ENCODE results near the gene RPL41. TPM values are rescaled to one million over a fixed set of nuclear protein-coding genes. Genes with fewer than 3 reads are reported as not detected.

The RPL41 gene
- total and polyA plus RNA-seq, 9 of the 15 experiments (the other 6 are each of a cell fraction or from before 2014, with no cell fraction given), result 3,403 to 11,276 (median 5,604) TPM

DNA sequence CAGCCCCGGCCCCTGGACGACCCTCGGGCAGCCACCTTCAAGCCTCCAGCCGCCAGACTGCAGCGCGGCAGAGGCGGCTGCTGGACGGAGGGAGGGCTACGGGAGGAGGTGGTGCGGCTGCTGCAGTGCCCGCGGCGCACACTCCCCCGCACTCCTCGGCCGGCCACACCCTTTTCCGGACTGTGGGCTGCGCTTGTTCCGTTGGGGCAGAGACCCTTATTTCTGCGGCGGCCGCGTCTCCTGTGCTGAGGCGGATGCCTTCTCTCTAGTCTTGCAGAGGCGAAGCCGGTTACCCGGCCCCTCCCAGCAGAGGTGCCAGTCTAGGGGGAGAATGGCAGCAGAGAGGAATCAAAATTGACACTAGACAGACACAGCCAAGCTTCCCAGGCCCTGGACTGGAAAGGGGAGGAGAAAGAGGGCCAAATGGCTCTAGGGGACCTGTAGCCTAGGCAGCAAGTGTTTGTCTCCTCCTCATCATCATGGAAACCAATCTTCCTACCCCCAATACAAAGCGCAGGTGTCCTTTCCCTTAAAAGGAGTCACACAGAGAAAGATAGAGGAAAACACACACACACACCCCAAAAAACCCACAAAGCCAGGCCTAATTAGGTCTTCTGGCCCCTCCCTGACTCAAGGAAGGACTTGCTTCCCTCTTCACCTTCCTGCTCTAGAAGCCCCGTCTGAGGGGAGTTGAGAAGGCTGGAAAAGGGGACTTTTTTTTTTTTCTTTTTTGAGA is 12.9 kb downstream of the RPL41 start (continued):
- peak in 1 of 2 experiments; percentile 89; a peak in 1 of 4 replicates for TF ChIP-seq SIN3A (IDR thresholded peaks at IDR 0.05; ENCODE audit: borderline replicate concordance in 2 of 2, control insufficient read depth in 1 of 2, low read depth in 2 of 2, low read length in 2 of 2)
- peak; percentile 15 for TF ChIP-seq BRD9 (IDR thresholded peaks at IDR 0.05; ENCODE audit: low read depth, partially characterized antibody)
- peak; percentile 88; the same call in 1 of the 2 replicates for TF ChIP-seq RNF2 (IDR thresholded peaks at IDR 0.05)
- peak; percentile 38 for TF ChIP-seq E2F8 (IDR thresholded peaks at IDR 0.05; ENCODE audit: low read depth, partially characterized antibody)
- TF ChIP-seq MXI1 (IDR thresholded peaks at IDR 0.05; ENCODE audit: low read depth, low read length), result no peak
- TF ChIP-seq PHF8 (IDR thresholded peaks at IDR 0.05; ENCODE audit: borderline replicate concordance, low read length), result no peak
- TF ChIP-seq NFYB (IDR thresholded peaks at IDR 0.05; ENCODE audit: extremely low read depth, insufficient read length), result no peak
- no peak for TF ChIP-seq ZBED1 (IDR thresholded peaks at IDR 0.05)
- peak; percentile 73 for TF ChIP-seq KLF16 (IDR thresholded peaks at IDR 0.05)
- no peak for TF ChIP-seq MITF (IDR thresholded peaks at IDR 0.05)
- TF ChIP-seq, protein P1, sequence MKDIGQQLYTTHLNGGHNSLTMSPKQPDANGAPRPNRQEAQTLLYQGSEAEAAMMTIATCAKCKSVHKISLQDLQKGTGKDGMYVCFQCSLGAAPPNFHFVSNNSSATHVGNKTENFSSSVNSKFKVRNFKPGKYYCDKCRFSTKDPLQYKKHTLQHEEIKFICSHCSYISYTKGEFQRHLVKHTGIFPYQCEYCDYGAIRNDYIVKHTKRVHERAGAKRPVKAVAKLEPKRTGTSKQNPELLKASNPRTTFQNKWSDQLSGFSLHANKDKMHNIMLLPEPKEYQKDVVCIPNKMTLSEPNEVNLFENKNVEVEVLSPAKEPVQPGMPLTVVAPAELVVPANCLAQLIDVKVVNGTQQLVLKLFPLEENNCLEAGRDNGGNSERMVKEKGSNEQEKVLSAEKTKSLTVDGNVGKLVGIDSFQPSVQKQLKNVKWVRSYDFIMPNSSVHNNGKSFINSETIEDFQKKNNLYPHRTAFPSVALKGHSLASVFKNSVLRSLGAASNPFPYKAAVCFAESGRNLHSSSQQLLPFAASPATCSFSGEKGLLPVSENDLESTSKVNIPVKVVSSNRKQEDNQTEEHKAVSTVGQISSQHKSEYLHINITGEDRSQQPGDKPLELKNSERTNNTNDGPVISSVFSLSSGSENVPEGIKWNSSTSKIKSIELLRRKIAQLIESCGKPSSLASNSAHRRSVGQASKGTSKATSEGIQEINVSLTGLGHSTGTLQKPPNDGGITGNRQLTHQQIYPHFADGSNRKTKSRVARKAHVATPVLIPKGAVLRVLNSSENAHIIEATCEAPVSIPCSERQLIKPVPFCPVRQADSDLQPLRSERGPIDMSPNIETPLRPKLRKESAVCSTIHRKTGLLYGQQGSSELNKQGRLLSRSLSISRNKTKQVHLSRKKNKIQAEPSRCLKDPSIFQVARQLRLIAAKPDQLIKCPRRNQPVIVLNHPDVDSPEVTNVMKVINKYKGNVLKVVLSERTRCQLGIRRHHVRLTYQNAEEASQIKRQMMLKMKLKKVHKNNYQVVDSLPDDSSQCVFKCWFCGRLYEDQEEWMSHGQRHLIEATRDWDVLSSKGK (CRISPR knock-in tag; IDR thresholded peaks at IDR 0.05), result no peak
- TF ChIP-seq ZC3H4 (CRISPR knock-in tag; IDR thresholded peaks at IDR 0.05; ENCODE audit: borderline replicate concordance), result no peak; the same call in 1 of the 2 replicates
- peak; percentile 37; the same call in 1 of the 2 replicates for TF ChIP-seq RB1 (IDR thresholded peaks at IDR 0.05; ENCODE audit: low read depth)
- no peak; the same call in 1 of the 2 replicates for TF ChIP-seq ZNF12 (CRISPR knock-in tag; IDR thresholded peaks at IDR 0.05)
- peak; percentile 86 for TF ChIP-seq RBFOX2 (IDR thresholded peaks at IDR 0.05; ENCODE audit: low read depth, low read length)
- TF ChIP-seq ARID2 (IDR thresholded peaks at IDR 0.05), result no peak
- TF ChIP-seq, protein P2, sequence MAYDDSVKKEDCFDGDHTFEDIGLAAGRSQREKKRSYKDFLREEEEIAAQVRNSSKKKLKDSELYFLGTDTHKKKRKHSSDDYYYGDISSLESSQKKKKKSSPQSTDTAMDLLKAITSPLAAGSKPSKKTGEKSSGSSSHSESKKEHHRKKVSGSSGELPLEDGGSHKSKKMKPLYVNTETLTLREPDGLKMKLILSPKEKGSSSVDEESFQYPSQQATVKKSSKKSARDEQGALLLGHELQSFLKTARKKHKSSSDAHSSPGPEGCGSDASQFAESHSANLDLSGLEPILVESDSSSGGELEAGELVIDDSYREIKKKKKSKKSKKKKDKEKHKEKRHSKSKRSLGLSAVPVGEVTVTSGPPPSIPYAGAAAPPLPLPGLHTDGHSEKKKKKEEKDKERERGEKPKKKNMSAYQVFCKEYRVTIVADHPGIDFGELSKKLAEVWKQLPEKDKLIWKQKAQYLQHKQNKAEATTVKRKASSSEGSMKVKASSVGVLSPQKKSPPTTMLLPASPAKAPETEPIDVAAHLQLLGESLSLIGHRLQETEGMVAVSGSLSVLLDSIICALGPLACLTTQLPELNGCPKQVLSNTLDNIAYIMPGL (CRISPR knock-in tag; IDR thresholded peaks at IDR 0.05), result no peak
- TF ChIP-seq, protein P3, sequence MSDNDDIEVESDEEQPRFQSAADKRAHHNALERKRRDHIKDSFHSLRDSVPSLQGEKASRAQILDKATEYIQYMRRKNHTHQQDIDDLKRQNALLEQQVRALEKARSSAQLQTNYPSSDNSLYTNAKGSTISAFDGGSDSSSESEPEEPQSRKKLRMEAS (CRISPR knock-in tag; IDR thresholded peaks at IDR 0.05), result peak; percentile 33; the same call in 1 of the 2 replicates

Data from K562 (cell line).